NCI-H128 (cell line): ENCODE measurements around the gene STARD13.
"Not testable (repeated sequence)": the region's sequence is repeated elsewhere in the genome, so short reads cannot be mapped to it uniquely, and the experiment has no call there.

ENCODE experiments used
- DNase-seq: peaks from one replicate; lab custom pipeline; 2025; ENCODE audit not compliant: unreplicated experiment; lab: John Stamatoyannopoulos, UW

Gene STARD13

GRCh38 chr13:33180122-33180804 is 105.3 kb downstream of the STARD13 start:
- DNase-seq: peak; percentile 17

DNA sequence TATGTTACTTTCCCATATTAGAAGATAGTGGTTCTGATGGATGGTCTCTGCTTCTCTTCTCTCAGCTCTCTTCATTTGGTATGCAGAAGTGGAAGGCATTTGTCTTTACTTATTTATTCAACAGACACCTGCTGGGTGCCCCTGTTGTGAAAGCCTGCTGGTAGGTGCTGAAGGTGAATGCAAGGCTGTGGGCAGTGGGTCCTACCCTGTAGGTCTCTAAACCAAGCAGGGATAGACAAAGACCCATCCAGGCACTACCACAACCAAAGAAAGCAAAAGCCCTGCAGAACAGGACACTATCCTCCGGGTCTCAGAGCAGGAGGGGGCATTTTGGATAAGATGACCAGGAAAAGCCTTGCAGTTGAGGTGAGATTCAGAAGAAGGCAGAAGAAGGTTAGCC is 106.1 kb downstream of the STARD13 start:
- no peak for DNase-seq

DNA sequence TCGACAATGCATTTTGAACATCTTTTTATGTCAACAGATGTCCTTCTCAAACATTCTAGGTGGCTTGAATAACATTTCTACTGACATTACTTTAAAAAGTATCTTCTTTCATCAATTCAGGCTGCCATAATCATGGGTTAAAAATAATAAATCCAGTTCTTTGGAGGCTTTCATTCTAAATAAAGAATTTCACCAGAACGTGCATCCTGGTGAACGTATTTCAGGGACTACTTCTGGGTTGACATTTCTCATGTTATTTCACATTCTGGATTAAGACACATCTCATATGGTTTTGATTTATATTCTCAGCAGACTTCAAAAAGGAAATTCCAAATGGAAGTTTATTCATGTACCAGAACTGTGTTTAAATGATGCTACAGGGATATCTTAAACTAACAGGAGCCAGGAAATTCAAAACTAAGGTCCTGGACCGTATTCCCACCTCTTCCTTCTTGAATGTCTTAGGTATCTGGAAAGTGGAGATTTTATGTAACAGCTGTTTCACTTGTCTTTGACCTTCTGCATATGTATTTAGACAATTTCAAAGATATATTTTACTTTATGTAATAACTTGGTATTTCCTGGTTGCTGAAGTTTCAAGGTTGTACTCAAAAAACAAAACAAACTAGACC is 107.2 kb downstream of the STARD13 start:
- no peak for DNase-seq

DNA sequence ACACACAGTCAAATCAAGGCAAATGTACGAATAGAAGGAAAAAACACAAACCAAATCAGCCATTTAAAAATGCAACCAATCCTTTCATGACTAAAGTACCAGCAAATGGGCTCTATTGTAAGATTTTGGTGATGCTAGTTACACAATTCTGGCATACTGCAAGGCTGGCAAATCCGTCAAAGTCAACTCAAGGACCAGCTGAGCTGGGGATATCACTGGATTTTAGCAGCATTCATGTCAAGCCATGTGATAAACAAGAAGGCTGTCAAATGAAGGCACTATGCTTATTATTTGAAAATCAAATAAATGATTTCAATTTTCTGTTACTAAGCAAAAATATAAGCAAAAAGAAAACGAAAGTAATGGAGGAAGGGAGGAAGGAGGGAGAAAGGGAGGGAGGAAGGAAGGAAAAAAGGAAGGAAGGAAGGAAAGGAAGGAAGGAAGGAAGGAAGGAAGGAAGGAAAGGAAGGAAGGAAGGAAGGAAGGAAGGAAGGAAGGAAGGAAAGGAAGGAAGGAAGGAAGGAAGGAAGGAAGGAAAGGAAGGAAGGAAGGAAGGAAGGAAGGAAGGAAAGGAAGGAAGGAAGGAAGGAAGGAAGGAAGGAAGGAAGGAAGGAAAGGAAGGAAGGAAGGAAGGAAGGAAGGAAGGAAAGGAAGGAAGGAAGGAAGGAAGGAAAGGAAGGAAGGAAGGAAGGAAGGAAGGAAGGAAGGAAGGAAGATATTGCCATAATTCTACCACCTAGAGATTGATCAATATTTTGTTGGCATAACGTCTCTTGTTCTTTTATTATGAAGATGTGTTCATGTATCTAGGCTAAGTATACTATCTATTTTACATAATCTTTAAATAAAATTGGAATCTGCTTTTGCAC is 108.0 kb downstream of the STARD13 start:
- DNase-seq: not testable (repeated sequence)

DNA sequence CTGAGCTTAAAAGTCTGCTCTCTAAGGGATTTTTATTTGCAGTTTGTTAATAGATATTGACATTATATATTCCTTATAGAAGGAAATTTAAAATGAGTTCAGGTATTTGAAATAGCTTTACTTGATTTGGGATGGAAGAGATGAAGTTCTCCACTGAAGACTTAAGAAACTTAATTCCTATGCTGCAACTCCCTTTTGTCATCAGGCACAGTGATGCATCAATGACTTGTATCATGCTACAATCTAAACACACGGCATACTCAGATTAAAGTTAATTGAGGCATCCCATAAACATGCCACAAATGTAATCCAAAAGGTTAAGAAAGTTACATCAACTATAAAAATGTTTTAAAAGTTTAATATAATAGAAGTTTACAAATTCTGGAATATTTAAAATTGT is 109.0 kb downstream of the STARD13 start:
- no peak for DNase-seq

DNA sequence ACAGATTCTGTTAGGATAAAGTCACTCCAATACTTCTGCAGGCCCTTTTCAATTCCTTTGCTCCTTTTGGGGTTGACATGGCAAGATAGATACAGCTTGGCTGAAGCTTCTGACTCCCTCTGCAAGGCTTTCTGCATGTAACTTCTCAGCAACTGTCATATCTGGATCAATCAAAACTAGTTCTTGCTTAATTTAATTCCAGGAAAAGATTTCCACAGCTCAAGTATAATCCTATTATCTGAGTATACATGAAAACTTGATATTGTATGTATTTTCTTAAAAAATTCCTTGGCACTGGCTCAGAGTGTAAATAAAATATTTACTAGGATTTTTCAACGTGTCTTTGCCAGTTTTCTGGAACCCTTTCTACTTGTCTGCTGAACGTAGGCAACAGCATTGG is 109.6 kb downstream of the STARD13 start:
- DNase-seq: no peak

DNA sequence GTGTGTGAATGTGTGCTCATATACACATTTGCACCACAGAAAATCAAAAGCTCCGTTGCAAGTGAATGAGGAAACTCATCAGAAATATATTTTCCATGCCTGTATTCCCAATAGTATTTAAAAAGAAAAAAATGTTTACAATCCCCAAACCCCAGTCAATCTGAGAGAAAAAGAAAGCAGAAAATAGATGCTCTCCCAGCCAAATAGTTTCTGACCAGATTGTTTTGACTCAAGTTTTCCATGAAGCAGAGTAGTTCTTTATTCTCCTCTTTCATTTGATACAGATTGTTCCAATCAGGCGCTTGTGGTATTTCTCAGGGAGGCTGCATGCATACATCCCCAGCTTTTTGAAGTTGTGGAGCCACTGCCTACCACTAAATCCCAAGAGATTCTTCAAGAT is 110.6 kb downstream of the STARD13 start:
- DNase-seq: no peak

DNA sequence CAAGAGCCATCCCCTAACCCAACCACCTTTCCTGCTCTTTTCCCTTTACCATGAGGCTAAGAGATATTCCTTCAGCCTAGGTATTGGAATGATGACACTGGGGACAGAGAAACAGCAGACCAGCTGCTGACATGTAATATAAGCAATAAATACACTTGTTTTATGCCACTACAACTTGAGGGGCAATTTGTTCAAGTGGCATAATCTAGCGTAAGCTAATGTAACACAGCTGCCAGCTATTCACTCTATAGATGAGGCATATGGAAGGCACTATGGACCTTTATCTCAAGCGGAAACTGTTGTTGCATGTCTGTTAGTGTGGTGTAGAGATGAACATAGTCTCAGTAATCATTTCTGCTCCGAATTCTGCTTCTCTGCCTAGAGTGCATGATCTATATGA is 111.1 kb downstream of the STARD13 start:
- peak; percentile 5 for DNase-seq

DNA sequence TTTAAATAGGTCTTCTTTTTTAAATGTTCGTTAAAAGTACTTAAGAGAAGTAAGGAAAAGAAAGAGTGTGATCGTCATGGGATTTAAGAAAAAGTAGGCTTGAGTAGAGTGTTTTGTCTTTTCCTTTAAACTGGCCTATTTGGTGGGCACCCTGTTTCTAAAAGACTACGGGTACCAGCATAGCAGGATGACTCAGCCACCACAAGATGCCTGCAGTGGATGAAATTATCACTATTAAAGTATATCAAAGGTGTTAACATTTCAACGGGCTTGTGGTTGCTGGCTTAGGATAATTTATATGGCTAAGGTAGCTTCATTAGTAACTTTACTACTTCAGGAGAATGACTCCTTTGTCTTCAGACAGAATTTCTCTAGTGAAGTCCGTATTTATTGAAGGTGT is 112.6 kb downstream of the STARD13 start:
- no peak for DNase-seq

DNA sequence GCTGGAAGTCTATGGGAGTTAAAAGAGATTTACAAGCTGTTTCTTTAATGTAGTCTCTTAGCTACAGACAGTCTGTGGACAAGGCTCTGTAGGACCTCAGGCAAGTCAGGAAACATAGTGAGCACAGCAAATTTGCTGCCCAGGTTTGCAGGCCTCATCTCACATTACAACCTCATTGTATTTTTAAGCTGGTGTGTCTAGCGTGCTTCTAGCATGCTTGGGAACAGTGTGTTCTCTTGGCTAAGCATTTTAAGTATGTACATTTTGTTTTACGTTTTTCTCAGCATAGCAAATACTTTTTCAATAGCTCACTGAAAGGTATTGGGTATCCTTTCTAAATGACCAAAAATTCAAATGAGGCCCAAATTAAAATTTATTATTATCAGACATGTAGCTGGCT is 113.2 kb downstream of the STARD13 start:
- DNase-seq: no peak

DNA sequence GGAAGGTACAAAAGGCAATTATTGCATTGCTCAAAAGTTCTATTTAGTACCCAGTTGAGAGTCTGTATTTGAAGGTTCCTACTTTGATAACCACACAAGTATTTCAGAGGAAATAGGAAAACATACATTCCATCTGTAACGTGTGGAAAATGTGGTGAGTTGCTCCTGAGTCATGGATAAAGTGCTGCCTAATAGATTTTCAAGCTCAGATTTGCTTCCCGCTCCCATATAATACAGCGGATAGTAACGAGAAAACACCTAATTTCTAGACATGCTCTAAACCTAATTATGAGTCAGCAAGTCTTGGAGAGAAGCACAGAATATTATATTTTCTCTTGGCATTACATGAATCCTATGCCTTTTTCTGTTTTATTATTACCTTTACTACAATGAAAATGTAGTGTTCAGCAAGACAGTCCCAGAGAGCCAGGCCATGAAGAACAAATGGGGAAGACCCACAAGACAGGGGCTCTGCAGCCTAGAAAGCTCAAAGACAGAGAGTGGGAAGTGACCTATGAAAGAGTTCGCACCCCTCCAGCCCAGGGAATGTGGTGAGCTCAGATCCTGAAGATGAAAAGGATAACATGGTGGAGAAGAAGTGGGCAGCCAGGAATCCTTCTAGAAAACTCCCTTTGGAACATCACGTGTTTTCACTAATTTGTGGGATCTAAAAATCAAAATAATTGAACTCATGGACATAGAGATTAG is 116.1 kb downstream of the STARD13 start:
- no peak for DNase-seq

DNA sequence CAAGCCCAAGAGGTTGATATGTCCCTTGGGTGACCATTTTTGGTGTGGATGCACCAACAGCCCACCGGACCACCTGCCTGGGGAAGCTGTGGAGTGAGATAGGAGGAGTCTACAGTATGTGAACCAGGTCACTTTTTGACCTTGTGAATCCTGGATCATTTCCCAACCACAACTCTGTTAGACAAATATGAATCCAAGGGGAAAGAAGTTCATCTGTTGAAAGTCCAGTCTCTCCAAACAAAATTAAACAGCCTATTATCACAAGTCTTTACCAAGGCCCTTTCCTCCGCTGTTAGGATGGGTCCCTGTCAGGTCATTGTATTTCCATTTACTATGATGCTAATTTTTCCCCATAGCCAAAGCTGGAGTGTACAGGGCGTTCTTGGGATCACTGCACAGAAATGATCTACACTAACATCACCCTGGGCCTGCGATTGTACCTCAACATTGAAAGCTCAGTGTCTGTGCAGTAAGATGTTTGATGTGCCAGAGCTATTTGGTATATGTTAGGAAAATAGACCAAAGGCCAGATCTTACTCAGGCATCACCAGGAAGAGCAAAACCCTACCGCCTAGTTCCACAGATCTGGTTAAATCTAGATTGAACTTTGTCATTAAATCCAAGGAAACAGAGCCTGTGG is 117.1 kb downstream of the STARD13 start:
- no peak for DNase-seq

DNA sequence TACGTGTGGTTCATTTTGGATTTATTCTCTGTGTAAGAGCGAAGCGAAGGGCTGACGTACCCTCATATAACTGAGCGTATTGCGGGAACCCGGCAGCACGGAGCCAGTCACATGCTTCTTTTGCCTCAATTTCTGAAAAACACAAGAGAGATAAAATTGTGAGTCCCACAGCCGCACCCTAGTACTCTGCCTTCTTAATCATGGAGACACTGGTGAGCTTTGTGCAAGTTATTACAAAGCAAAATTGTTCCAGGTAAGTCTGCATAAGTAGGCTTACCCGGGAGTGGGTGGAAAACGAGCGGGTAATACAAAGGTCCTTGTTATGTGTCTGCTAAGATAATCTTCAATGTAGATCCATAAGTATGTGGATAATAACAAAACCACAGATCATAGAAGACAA is 118.1 kb downstream of the STARD13 start:
- no peak for DNase-seq

- no peak for DNase-seq
Measured at GRCh38 chr13:33165787-33166186, 119.8 kb downstream of the STARD13 start.

DNA sequence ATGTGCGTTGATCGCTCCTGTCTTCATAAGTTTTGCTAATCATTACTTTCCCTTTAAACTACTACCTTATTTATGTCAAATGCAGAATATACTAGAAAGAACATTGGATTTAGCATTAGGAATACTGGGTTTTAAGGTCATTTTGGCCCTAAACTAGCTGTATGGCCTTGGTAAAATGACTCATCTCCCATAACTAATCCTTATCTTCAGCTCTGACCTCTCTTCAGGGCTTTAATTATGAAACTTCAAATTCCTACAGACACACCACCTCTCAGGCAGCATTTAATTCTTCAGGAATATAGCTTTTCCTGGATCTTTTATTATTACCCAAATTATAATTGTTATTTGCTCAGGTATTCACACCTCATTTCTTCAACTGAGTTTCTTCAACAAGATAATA is 121.2 kb downstream of the STARD13 start:
- DNase-seq: no peak

DNA sequence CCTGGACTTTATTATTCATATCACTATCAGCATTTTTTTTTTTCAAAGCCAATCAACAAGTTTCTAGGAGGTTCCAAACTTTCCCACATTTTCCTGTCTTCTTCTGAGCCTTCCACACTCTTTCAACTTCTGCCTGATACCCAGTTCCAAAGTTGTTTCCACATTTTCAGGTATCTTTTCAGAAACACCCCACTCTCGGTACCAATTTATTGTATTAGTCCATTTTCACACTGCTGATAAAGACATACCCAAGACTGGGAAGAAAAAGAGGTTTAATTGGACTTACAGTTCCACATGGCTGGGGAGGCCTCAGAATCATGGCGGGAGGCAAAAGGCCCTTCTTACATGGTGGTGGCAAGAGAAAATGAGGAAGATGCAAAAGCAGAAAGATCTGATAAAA is 122.8 kb downstream of the STARD13 start:
- DNase-seq: not testable (repeated sequence)

- DNase-seq: no peak
Measured at GRCh38 chr13:33158816-33159215, 126.7 kb downstream of the STARD13 start.

DNA sequence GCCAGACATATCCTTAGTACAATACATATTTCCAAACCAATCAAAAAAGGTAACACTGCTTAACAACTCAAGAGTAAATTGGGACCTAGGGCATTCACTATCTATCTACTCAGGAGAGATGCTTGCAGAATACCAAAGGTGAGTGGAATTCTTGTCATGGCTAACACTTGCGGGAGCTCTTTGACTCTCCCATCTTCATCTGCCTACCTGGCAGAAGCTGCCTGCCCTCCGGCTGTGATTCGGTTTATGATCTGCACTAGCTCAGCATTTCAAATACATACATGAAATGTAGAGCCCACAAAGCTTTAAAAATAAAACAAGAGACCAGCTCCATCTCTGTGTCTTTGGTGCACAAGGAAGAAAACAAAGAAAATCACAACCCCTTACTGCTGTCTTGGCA is 127.3 kb downstream of the STARD13 start:
- DNase-seq: no peak

DNA sequence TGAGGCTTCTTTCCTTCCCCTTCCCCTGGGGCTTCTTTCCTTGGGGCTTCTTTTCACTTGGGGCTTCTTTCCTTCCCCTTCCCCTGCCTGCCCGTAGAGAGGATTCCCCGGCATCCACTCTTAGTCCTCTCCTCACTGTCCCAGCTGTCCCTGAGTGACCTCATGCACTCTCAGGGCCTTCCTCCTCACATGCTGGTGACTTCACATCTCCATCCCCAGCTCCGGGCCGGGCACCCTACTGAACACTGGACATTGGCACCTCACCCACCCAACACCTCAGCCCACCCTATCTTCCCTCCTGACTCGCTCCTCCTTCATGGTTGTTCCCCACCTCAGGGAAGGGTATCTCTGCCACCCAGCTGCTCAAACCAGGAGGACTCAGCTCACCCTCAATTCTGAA is 130.6 kb downstream of the STARD13 start:
- DNase-seq: no peak

DNA sequence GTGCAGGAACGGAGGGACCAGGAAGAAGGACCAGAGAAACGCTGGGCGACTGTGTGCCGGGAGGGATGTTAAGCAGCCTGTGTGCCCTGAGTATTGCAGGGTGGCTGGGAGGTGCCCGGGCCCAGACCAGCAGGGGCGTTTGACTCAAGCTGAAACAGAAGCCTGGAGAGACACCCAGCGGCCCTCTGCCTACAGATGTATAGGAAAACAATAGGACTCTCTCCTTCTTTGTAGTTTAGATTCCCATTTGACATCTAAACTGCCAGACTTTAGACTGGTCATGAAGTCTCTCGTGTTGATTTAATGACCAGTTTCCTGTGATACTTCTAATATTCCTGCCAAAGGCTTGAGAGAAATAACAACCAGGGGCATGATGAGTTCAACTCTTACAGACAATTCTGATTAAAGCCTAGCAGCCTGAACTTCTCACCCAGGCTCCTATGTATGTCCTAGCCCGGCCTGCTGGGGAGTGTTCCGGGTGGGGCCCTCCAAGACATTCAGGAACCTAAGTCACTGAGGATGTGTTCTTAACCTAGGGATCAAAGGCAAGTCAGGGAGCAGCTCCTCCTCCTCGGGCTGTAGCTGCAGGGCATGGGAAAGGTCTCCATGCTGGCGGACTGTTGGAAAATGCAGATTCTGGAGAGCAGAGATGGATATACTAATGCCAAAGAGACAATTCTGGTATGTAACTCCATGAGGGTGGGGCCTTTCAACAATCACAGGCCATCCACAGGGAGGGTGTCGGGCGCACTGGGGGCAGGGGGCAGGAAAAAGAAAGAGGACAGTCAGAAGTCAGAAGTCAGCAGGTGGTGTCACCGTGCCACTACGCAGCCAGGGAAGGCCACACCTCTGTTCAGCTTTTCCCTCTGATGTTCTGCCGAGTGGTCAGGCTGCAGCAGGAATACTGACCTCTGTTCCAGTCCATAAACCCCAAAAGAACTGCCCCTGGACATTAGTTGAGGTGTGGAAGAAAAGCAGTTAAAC is 131.8 kb downstream of the STARD13 start:
- DNase-seq: no peak
